Type B pancreatic cell (in vitro differentiated cells): ENCODE measurements around the gene AJM1. TPM values are rescaled to one million over a fixed set of nuclear protein-coding genes. Genes with fewer than 3 reads are reported as not detected.
A peak's percentile ranks its signal among the peaks of the same experiment; 100 is the strongest.

Source experiments
- DNase-seq: peaks from one replicate; pipeline ENCODE4 v3.0.0; 2021; ENCODE audit warnings: mixed read lengths; ENCODE audit not compliant: unreplicated experiment; ENCODE audit errors: extremely low spot score
- H3K27ac Mint-ChIP-seq: 2 replicates; pipeline ENCODE4 v1.8.0; 2021; ENCODE audit warnings: mild to moderate bottlenecking, mixed read lengths
- H3K27me3 Mint-ChIP-seq: 2 replicates; pipeline ENCODE4 v1.8.0; 2021; ENCODE audit warnings: mixed read lengths
- H3K36me3 Mint-ChIP-seq: 2 replicates; pipeline ENCODE4 v1.8.0; 2021; ENCODE audit warnings: mixed read lengths
- H3K4me1 Mint-ChIP-seq: one replicate; pipeline ENCODE4 v1.8.0; 2021; ENCODE audit warnings: mixed read lengths; ENCODE audit not compliant: unreplicated experiment
- H3K4me3 Mint-ChIP-seq: 2 replicates; pipeline ENCODE4 v1.8.0; 2021; ENCODE audit warnings: mild to moderate bottlenecking, mixed read lengths
- H3K9me3 Mint-ChIP-seq: 2 replicates; pipeline ENCODE4 v1.8.0; 2021; ENCODE audit warnings: mixed read lengths
- CTCF ChIP-seq: fragments of 200-600 bp; sonication (generic); conservative IDR thresholded peaks from 2 replicates; pipeline ENCODE4 v1.5.0; 2021; ENCODE audit warnings: antibody characterized with exemption, mild to moderate bottlenecking
- total RNA-seq: library from RNA; stranded (reverse); gene quantifications from 2 replicates; pipeline ENCODE4 v1.2.1, GENCODE V29; 2021; ENCODE audit warnings: low replicate concordance

Gene AJM1
- total RNA-seq, 1 donor from 2014 or later: 3.6 TPM

GRCh38 chr9:136860529-136860928 is 18.3 kb downstream of the AJM1 start:
- H3K27ac Mint-ChIP-seq: no peak overlapping the region
- H3K4me3 Mint-ChIP-seq: no peak overlapping the region
- H3K4me1 Mint-ChIP-seq: no peaks in the 10 kb centered on the region
- DNase-seq: no peak
- no peaks in the 10 kb centered on the region for H3K27me3 Mint-ChIP-seq
- no peaks in the 10 kb centered on the region for H3K9me3 Mint-ChIP-seq
- no peak for TF ChIP-seq CTCF
- no peaks in the 10 kb centered on the region for H3K36me3 Mint-ChIP-seq

- H3K4me1 Mint-ChIP-seq: no peaks in the 10 kb centered on the region
- H3K36me3 Mint-ChIP-seq: no peaks in the 10 kb centered on the region
- H3K27me3 Mint-ChIP-seq: no peaks in the 10 kb centered on the region
- H3K4me3 Mint-ChIP-seq: no peak overlapping the region
- no peak overlapping the region for H3K27ac Mint-ChIP-seq
- no peak for DNase-seq
- no peak for TF ChIP-seq CTCF
- H3K9me3 Mint-ChIP-seq: no peaks in the 10 kb centered on the region
Measured at GRCh38 chr9:136860933-136861873, 18.9 kb downstream of the AJM1 start.

GRCh38 chr9:136861874-136862457 is 19.7 kb downstream of the AJM1 start:
- Mint-ChIP-seq H3K27ac (no peak overlapping the region), H3K27me3 (no peaks in the 10 kb centered on the region), H3K4me1 (no peaks in the 10 kb centered on the region), H3K9me3 (no peaks in the 10 kb centered on the region), H3K4me3 (no peak overlapping the region), H3K36me3 (no peaks in the 10 kb centered on the region)
- DNase-seq: no peak
- no peak for TF ChIP-seq CTCF

GRCh38 chr9:136862849-136863622 is 20.8 kb downstream of the AJM1 start:
- Mint-ChIP-seq H3K4me3 (no peak overlapping the region), H3K9me3 (no peaks in the 10 kb centered on the region), H3K27ac (no peak overlapping the region), H3K27me3 (no peaks in the 10 kb centered on the region), H3K36me3 (no peaks in the 10 kb centered on the region), H3K4me1 (no peaks in the 10 kb centered on the region)
- no peak for DNase-seq
- no peak for TF ChIP-seq CTCF

- Mint-ChIP-seq H3K27me3 (no peaks in the 10 kb centered on the region), H3K36me3 (peaks cover 4% of the 10 kb centered on the region), H3K4me1 (no peaks in the 10 kb centered on the region), H3K9me3 (peaks cover under 1% of the 10 kb centered on the region), H3K27ac (no peak overlapping the region), H3K4me3 (peak overlapping the region; percentile 34)
- TF ChIP-seq CTCF: no peak
- no peak for DNase-seq
Measured at GRCh38 chr9:136863623-136864273, 21.5 kb downstream of the AJM1 start.
